ENCODE measurements around the gene GPATCH4. TPM values are rescaled to one million over a fixed set of nuclear protein-coding genes. Genes with fewer than 3 reads are reported as not detected.

Gene GPATCH4
- total and polyA plus RNA-seq, 7 experiments from 2014 or later: 33.3 to 59.1 (median 46.1) TPM

GRCh38 chr1:156645056-156645455, 43.8 kb upstream of the GPATCH4 start:
- H3K9me3 Mint-ChIP-seq: peaks cover 0 to 3% (median 0%) of the 10 kb centered on the region in 11 donors
- Histone ChIP-seq H3K9me3 (ENCODE audit: control insufficient read depth in 2 of 3, low read length in 3 of 3) (no peaks in the 10 kb centered on the region), H3K4me1 (ENCODE audit: control insufficient read depth in 2 of 2, insufficient read depth in 2 of 2, low read length in 2 of 2) (peaks cover 0 to 26% of the 10 kb centered on the region in 2 donors), H3K27ac (ENCODE audit: low read depth, low read length) (no peak overlapping the region), H3K36me3 (ENCODE audit: control insufficient read depth in 2 of 3, insufficient read depth in 3 of 3, low read length in 3 of 3) (no peaks in the 10 kb centered on the region), H3K27me3 (ENCODE audit: control insufficient read depth in 2 of 2, insufficient read depth in 2 of 2, low read length in 2 of 2) (peaks cover 15 to 18% of the 10 kb centered on the region in 2 donors), H3K4me3 (ENCODE audit: low read length) (no peak overlapping the region)
- H3K27me3 Mint-ChIP-seq: peaks cover 78 to 87% (median 80%) of the 10 kb centered on the region in 5 donors
- H3K36me3 Mint-ChIP-seq: no peaks in the 10 kb centered on the region
- no peak overlapping the region for H3K4me3 Mint-ChIP-seq
- DNase-seq (no peak), ATAC-seq (no peak)
- intact Hi-C loops (cut with micrococcal nuclease): no loop called here
- peak overlapping the region in 1 of 9 donors; percentile 30 for H3K27ac Mint-ChIP-seq
- H3K4me1 Mint-ChIP-seq: peaks cover 24 to 40% (median 29%) of the 10 kb centered on the region in 7 donors
- CTCF ChIA-PET: interaction anchor here (0.8 to 1.9 kb wide), 3 partner anchors 10 to 14 kb away, joined by 3 to 7 read pairs (median 4); no protein-coding TSS in a partner anchor
- POLR2A ChIA-PET: no interaction called here

GRCh38 chr1:156644640-156645039, 43.4 kb upstream of the GPATCH4 start:
- H3K27ac Mint-ChIP-seq: no peak overlapping the region
- peaks cover 15 to 18% of the 10 kb centered on the region in 2 donors for H3K27me3 ChIP-seq (ENCODE audit: control insufficient read depth in 2 of 2, insufficient read depth in 2 of 2, low read length in 2 of 2)
- H3K4me1 Mint-ChIP-seq: peaks cover 24 to 40% (median 29%) of the 10 kb centered on the region in 7 donors
- no peak for ATAC-seq
- H3K9me3 ChIP-seq (ENCODE audit: control insufficient read depth in 2 of 3, low read length in 3 of 3): no peaks in the 10 kb centered on the region
- H3K36me3 Mint-ChIP-seq: no peaks in the 10 kb centered on the region
- peaks cover 0 to 26% of the 10 kb centered on the region in 2 donors for H3K4me1 ChIP-seq (ENCODE audit: control insufficient read depth in 2 of 2, insufficient read depth in 2 of 2, low read length in 2 of 2)
- ChIA-PET CTCF (interaction anchor here (0.8 to 1.9 kb wide), 3 partner anchors 10 to 37 kb away, joined by 3 to 7 read pairs (median 4); no protein-coding TSS in a partner anchor), POLR2A (no interaction called here)
- intact Hi-C loops (cut with micrococcal nuclease): no loop called here
- peaks cover 78 to 90% (median 82%) of the 10 kb centered on the region in 5 donors for H3K27me3 Mint-ChIP-seq
- no peak for DNase-seq
- no peak overlapping the region for H3K4me3 ChIP-seq (ENCODE audit: low read length)
- H3K27ac ChIP-seq (ENCODE audit: low read depth, low read length): no peak overlapping the region
- no peak overlapping the region for H3K4me3 Mint-ChIP-seq
- H3K36me3 ChIP-seq (ENCODE audit: control insufficient read depth in 2 of 3, insufficient read depth in 3 of 3, low read length in 3 of 3): no peaks in the 10 kb centered on the region
- H3K9me3 Mint-ChIP-seq: peaks cover 0 to 3% (median 0%) of the 10 kb centered on the region in 11 donors

GRCh38 chr1:156644146-156644545, 42.9 kb upstream of the GPATCH4 start:
- no peaks in the 10 kb centered on the region for H3K36me3 Mint-ChIP-seq
- Histone ChIP-seq H3K4me1 (ENCODE audit: control insufficient read depth in 2 of 2, insufficient read depth in 2 of 2, low read length in 2 of 2) (peaks cover 0 to 26% of the 10 kb centered on the region in 2 donors), H3K27me3 (ENCODE audit: control insufficient read depth in 2 of 2, insufficient read depth in 2 of 2, low read length in 2 of 2) (peaks cover 18 to 19% of the 10 kb centered on the region in 2 donors), H3K36me3 (ENCODE audit: control insufficient read depth in 2 of 3, insufficient read depth in 3 of 3, low read length in 3 of 3) (no peaks in the 10 kb centered on the region), H3K27ac (ENCODE audit: low read depth, low read length) (no peak overlapping the region), H3K9me3 (ENCODE audit: control insufficient read depth in 2 of 3, low read length in 3 of 3) (no peaks in the 10 kb centered on the region), H3K4me3 (ENCODE audit: low read length) (no peak overlapping the region)
- peaks cover 24 to 40% (median 29%) of the 10 kb centered on the region in 7 donors for H3K4me1 Mint-ChIP-seq
- DNase-seq (no peak), ATAC-seq (no peak)
- no peak overlapping the region for H3K4me3 Mint-ChIP-seq
- ChIA-PET POLR2A (interaction anchor here (0.6 kb wide), 1 partner anchor 1645 kb away, joined by 3 read pairs; no protein-coding TSS in a partner anchor), CTCF (interaction anchor here (0.7 to 1.9 kb wide), 4 partner anchors 11 to 37 kb away, joined by 3 to 7 read pairs (median 4); no protein-coding TSS in a partner anchor)
- H3K27ac Mint-ChIP-seq: no peak overlapping the region
- intact Hi-C loops (cut with micrococcal nuclease): no loop called here
- peaks cover 81 to 91% (median 83%) of the 10 kb centered on the region in 5 donors for H3K27me3 Mint-ChIP-seq
- peaks cover 0 to 3% (median 0%) of the 10 kb centered on the region in 11 donors for H3K9me3 Mint-ChIP-seq

GRCh38 chr1:156643778-156644092, 42.5 kb upstream of the GPATCH4 start:
- Mint-ChIP-seq H3K4me1 (peaks cover 24 to 40% (median 29%) of the 10 kb centered on the region in 7 donors), H3K4me3 (peak overlapping the region in 2 of 10 donors; percentile 14 to 47), H3K27ac (peak overlapping the region in 2 of 9 donors; percentile 1 to 48), H3K36me3 (no peaks in the 10 kb centered on the region), H3K27me3 (peaks cover 82 to 91% (median 83%) of the 10 kb centered on the region in 5 donors), H3K9me3 (peaks cover 0 to 3% (median 0%) of the 10 kb centered on the region in 11 donors)
- ATAC-seq (peak; percentile 79), DNase-seq (peak in 5 of 9 donors; percentile 22 to 52 (median 44))
- Histone ChIP-seq H3K27me3 (ENCODE audit: control insufficient read depth in 2 of 2, insufficient read depth in 2 of 2, low read length in 2 of 2) (peaks cover 18 to 22% of the 10 kb centered on the region in 2 donors), H3K36me3 (ENCODE audit: control insufficient read depth in 2 of 3, insufficient read depth in 3 of 3, low read length in 3 of 3) (no peaks in the 10 kb centered on the region), H3K4me1 (ENCODE audit: control insufficient read depth in 2 of 2, insufficient read depth in 2 of 2, low read length in 2 of 2) (peaks cover 0 to 26% of the 10 kb centered on the region in 2 donors), H3K27ac (ENCODE audit: low read depth, low read length) (no peak overlapping the region), H3K4me3 (ENCODE audit: low read length) (no peak overlapping the region), H3K9me3 (ENCODE audit: control insufficient read depth in 2 of 3, low read length in 3 of 3) (no peaks in the 10 kb centered on the region)
- ChIA-PET CTCF (interaction anchor here (0.7 to 1.9 kb wide), 4 partner anchors 12 to 258 kb away, joined by 3 to 7 read pairs (median 4); no protein-coding TSS in a partner anchor), POLR2A (interaction anchor here (0.6 kb wide), 1 partner anchor 1644 kb away, joined by 3 read pairs; no protein-coding TSS in a partner anchor)
- intact Hi-C loops (cut with micrococcal nuclease): loop anchor here (2.0 kb wide), 1 partner anchor 13 kb away; no protein-coding TSS in a partner anchor

GRCh38 chr1:156643049-156643777, 41.9 kb upstream of the GPATCH4 start:
- H3K27me3 ChIP-seq (ENCODE audit: control insufficient read depth in 2 of 2, insufficient read depth in 2 of 2, low read length in 2 of 2): peaks cover 18 to 22% of the 10 kb centered on the region in 2 donors
- H3K27ac Mint-ChIP-seq: peak overlapping the region in 2 of 9 donors; percentile 28 to 48

GRCh38 chr1:156642265-156643048, 41.2 kb upstream of the GPATCH4 start:
- intact Hi-C loops (cut with micrococcal nuclease): loop anchor here (2.0 kb wide), 1 partner anchor 14 kb away; no protein-coding TSS in a partner anchor
- Histone ChIP-seq H3K27ac (ENCODE audit: low read depth, low read length) (no peak overlapping the region), H3K4me1 (ENCODE audit: control insufficient read depth in 2 of 2, insufficient read depth in 2 of 2, low read length in 2 of 2) (peaks cover 0 to 26% of the 10 kb centered on the region in 2 donors), H3K4me3 (ENCODE audit: low read length) (no peak overlapping the region), H3K27me3 (ENCODE audit: control insufficient read depth in 2 of 2, insufficient read depth in 2 of 2, low read length in 2 of 2) (peaks cover 18 to 22% of the 10 kb centered on the region in 2 donors), H3K36me3 (ENCODE audit: control insufficient read depth in 2 of 3, insufficient read depth in 3 of 3, low read length in 3 of 3) (no peaks in the 10 kb centered on the region), H3K9me3 (ENCODE audit: control insufficient read depth in 2 of 3, low read length in 3 of 3) (no peaks in the 10 kb centered on the region)
- DNase-seq (no peak), ATAC-seq (no peak)
- Mint-ChIP-seq H3K4me3 (peak overlapping the region; percentile 51 to 82 (median 68)), H3K27ac (no peak overlapping the region), H3K36me3 (no peaks in the 10 kb centered on the region), H3K27me3 (peaks cover 80 to 91% (median 84%) of the 10 kb centered on the region in 5 donors), H3K9me3 (peaks cover 0 to 3% (median 0%) of the 10 kb centered on the region in 11 donors), H3K4me1 (peaks cover 24 to 40% (median 29%) of the 10 kb centered on the region in 7 donors)
- POLR2A ChIA-PET: interaction anchor here (0.6 to 1.1 kb wide), 2 partner anchors 15 to 18 kb away, joined by 3 to 4 read pairs; no protein-coding TSS in a partner anchor
- CTCF ChIA-PET: interaction anchor here (0.6 to 0.9 kb wide), 3 partner anchors 10 to 282 kb away, joined by 3 to 4 read pairs (median 3); no protein-coding TSS in a partner anchor

More at GRCh38 chr1:156643049-156643777, 41.9 kb upstream of the GPATCH4 start:
- Mint-ChIP-seq H3K36me3 (no peaks in the 10 kb centered on the region), H3K9me3 (peaks cover 0 to 3% (median 0%) of the 10 kb centered on the region in 11 donors), H3K27me3 (peaks cover 82 to 93% (median 86%) of the 10 kb centered on the region in 5 donors), H3K4me1 (peaks cover 24 to 40% (median 29%) of the 10 kb centered on the region in 7 donors), H3K4me3 (peak overlapping the region; percentile 51 to 82 (median 68))
- Histone ChIP-seq H3K4me1 (ENCODE audit: control insufficient read depth in 2 of 2, insufficient read depth in 2 of 2, low read length in 2 of 2) (peaks cover 0 to 26% of the 10 kb centered on the region in 2 donors), H3K4me3 (ENCODE audit: low read length) (no peak overlapping the region), H3K27ac (ENCODE audit: low read depth, low read length) (no peak overlapping the region), H3K36me3 (ENCODE audit: control insufficient read depth in 2 of 3, insufficient read depth in 3 of 3, low read length in 3 of 3) (no peaks in the 10 kb centered on the region), H3K9me3 (ENCODE audit: control insufficient read depth in 2 of 3, low read length in 3 of 3) (no peaks in the 10 kb centered on the region)
- ChIA-PET POLR2A (interaction anchor here (0.6 kb wide), 1 partner anchor 1644 kb away, joined by 3 read pairs; no protein-coding TSS in a partner anchor), CTCF (interaction anchor here (0.6 to 1.3 kb wide), 4 partner anchors 9 to 258 kb away, joined by 3 to 4 read pairs (median 4); no protein-coding TSS in a partner anchor)
- intact Hi-C loops (cut with micrococcal nuclease): loop anchor here (2.0 kb wide), 1 partner anchor 14 kb away; no protein-coding TSS in a partner anchor
- no peak for DNase-seq
- ATAC-seq: no peak
